Cardiac septum (tissue), 1 donor: ENCODE measurements around the gene ERBIN. TPM values are rescaled to one million over a fixed set of nuclear protein-coding genes. Genes with fewer than 3 reads are reported as not detected.
"Not testable (repeated sequence)": the region's sequence is repeated elsewhere in the genome, so short reads cannot be mapped to it uniquely, and the experiment has no call there.

Source experiments
- DNase-seq: peaks from one replicate; pipeline ENCODE4 v3.0.0-alpha.2; 2020; ENCODE audit warnings: low spot score
- intact Hi-C: fragments of 100-400 bp; cut with DNase I; formaldehyde crosslinking; loops from one replicate; pipeline ENCODE4 v1.14.0; 2022
- total RNA-seq: library from RNA; stranded (reverse); fragmentation: NEBNext Ultra II Directional; extraction: Animal tissue kit (Norgen Biotek cat#: 25700); gene quantifications from one replicate; pipeline ENCODE4 v1.2.1, GENCODE V29; 2021
- donor health status: DM: no; HTN: no; CAD: no.

The ERBIN gene
- total RNA-seq, 1 donor from 2014 or later = 55.8 TPM

- intact Hi-C loops = no loop called here
- DNase-seq = no peak
Measured at GRCh38 chr5:65948115-65948747, 21.9 kb downstream of the ERBIN start.

DNA sequence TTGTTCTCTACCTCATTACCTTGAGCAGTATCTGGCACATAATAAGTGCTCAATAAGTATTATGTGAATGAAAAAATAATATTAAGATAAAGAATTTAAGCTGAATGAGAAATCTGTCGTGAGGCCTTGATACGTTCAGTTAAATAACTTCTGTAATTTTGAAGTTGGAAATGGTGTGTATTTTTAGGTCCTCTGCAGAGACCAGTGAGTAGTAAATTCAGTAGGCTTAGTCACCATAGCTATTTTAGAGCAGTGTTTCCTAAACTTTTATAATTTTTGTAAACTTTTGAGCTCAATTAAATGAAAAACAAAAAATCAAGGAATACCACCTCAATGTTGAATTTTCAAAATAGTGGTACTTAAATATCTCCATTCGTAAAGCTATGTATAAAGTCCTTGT, 25.0 kb downstream of the ERBIN start:
- intact Hi-C loops = no loop called here
- DNase-seq = no peak

- intact Hi-C loops = no loop called here
- DNase-seq = no peak
Measured at GRCh38 chr5:65952259-65952658, 25.9 kb downstream of the ERBIN start.

- DNase-seq = no peak
- intact Hi-C loops = no loop called here
Measured at GRCh38 chr5:65954200-65954599, 27.8 kb downstream of the ERBIN start.

- intact Hi-C loops = no loop called here
- DNase-seq = no peak
Measured at GRCh38 chr5:65955746-65956145, 29.4 kb downstream of the ERBIN start.

DNA sequence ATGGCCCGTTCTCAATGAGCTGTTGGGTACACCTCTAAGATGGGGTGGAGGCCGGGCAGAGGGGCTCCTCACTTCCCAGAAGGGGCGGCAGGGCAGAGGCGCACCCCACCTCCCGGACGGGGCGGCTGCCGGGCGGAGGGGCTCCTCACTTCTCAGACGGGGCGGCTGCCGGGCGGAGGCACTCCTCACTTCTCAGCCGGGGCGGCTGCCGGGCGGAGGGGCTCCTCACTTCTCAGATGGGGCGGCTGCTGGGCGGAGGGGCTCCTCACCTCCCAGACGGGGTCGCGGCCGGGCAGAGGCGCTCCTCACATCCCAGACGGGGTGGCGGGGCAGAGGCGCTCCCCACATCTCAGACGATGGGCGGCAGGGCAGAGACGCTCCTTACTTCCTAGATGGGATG, 31.3 kb downstream of the ERBIN start:
- DNase-seq, intact Hi-C loops: not testable (repeated sequence)

GRCh38 chr5:65961633-65962032, 35.3 kb downstream of the ERBIN start:
- no peak for DNase-seq
- intact Hi-C loops = no loop called here

DNA sequence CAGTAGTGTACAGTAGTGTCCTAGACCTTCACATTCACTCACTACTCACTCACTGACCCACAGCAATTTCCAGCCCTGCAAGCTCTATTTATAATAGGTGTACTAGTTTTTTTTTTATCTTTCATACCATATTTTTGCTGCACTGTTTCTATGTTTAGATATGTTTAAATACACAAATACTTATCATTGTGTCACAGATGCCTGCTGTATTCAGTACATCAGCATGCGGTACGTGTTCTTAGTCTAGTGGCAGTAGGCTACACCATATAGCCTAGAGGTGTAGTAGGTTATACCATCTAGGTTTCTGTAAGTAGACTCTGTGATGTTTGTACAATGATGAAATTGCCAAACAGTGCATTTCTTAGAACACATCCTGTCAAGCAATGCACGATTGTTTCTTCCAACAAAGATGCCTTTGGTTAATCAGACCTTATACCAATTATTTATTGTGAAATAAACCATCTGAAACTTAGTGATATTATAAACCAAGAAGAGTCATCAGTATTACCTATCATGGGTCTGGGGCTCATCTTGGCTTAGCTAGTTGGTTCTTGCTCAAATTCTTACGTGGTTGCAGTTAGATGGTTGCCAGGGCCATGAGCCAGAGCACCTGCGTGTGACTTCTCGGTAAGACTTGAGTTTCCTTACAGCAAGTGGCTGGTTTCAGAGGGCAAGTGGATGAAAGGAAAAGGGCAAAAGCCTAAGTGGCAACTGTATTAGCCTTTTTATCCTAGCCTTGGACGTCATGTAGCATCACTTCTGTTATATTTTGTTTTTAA, 41.1 kb downstream of the ERBIN start:
- no peak for DNase-seq
- intact Hi-C loops = no loop called here

DNA sequence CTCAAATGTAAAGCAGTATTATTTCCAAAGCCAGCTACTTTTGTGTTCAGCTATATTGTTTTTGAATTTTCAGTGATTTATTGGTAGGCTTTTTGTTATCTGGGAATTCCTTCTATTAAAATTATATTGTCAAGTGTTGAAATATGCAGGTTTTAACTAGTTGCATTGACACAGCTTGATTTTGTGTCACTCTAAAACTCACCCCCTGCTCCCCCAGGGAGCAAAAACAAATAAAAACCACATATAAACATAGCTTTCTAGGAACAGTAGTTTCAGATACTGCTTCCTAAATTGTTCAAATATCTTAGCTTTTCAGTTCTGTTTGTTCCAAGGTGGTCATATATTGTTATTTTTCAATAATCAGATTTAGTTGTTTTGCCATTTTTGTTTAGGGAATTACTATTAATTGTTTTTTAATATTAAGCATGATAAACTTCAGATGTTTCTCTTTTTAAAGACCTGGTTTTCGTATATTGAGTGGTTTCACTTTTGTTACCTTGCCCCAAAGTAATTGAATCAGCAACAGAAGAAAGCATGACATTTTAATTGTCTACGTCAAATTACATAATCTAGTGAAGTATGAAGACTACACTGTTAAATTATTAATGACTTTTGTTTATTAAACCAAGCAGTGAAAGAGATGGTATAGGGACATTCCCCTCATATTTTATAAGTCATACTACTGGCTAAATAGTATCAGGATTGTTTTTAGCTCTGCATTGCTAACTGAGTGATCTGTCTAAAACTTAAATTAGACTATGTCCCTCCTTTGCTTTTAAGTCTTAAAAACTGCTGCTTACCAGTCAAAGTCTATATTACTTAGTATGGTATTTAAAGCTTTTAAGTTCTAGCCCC, 43.4 kb downstream of the ERBIN start:
- intact Hi-C loops = no loop called here
- DNase-seq = no peak

DNA sequence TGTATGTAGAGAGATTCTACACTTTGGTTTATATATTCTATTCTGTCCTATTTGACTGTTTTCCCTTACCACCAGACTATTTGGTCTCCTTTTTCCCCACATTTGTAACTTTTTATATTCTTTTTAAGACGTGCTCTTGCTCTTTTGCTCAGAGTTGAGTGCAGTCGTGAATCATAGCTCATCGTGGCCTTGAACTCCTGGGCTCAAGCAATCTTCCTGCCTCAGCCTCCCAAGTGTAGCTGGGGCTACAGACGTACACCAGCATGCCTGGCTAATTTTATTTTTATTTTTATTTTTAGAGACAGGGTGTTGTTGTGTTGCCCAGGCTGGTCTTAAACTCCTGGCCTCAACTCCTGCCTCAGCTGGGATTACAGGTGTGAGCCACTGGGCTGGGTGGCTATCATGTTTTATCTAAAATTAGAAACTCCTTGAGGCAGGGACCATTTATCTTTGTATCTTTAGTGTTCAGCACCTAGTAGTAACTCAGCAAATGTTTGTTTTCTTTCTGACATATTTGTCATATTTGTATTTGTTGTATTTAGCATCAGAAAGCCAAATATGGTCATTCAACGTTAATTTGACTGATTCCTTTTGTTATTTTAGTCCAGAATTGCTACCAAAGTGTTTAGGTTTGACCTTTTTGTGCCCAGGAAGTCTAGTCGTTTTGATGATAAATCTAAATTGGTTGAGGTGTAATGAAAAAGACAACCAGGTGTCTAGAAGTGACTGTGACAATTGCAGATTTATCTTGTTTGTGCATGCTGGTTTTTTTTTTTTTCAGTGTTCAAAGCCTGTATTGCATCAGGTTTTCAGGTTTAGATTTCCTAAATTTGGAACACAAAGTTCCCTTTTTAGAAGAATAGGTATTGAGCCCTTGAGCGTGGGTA, 44.3 kb downstream of the ERBIN start:
- intact Hi-C loops = no loop called here
- no peak for DNase-seq

- intact Hi-C loops = no loop called here
Measured at GRCh38 chr5:65971643-65972042, 45.3 kb downstream of the ERBIN start.

GRCh38 chr5:65972896-65973295, 46.5 kb downstream of the ERBIN start:
- intact Hi-C loops, DNase-seq: not testable (repeated sequence)

More at GRCh38 chr5:65971643-65972042, 45.3 kb downstream of the ERBIN start:
- no peak for DNase-seq

DNA sequence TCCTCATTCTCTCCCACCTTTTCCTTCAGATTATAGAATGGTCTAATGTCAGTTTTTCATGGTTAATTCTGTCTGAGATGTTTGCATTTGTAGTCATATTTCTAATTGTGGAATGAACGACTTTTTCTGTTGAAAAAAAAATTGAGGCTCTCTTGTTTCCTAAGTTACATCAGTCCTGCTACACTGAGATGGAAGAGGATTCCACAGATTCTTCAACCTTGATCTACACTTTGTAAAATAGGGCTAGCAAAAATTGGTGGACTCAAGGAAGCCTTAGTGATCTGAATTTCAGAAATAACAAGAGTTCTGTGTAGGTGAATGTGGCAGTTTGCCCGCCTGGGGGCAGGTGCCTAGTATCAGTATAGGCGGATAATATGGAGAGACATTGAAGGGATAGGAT, 51.9 kb downstream of the ERBIN start:
- DNase-seq = no peak
- intact Hi-C loops = no loop called here

GRCh38 chr5:65981548-65981947, 55.2 kb downstream of the ERBIN start:
- intact Hi-C loops = no loop called here
- no peak for DNase-seq

- intact Hi-C loops = no loop called here
- DNase-seq = no peak
Measured at GRCh38 chr5:65981969-65982619, 55.7 kb downstream of the ERBIN start.

- intact Hi-C loops = no loop called here
- no peak for DNase-seq
Measured at GRCh38 chr5:65982635-65983034, 56.3 kb downstream of the ERBIN start.

DNA sequence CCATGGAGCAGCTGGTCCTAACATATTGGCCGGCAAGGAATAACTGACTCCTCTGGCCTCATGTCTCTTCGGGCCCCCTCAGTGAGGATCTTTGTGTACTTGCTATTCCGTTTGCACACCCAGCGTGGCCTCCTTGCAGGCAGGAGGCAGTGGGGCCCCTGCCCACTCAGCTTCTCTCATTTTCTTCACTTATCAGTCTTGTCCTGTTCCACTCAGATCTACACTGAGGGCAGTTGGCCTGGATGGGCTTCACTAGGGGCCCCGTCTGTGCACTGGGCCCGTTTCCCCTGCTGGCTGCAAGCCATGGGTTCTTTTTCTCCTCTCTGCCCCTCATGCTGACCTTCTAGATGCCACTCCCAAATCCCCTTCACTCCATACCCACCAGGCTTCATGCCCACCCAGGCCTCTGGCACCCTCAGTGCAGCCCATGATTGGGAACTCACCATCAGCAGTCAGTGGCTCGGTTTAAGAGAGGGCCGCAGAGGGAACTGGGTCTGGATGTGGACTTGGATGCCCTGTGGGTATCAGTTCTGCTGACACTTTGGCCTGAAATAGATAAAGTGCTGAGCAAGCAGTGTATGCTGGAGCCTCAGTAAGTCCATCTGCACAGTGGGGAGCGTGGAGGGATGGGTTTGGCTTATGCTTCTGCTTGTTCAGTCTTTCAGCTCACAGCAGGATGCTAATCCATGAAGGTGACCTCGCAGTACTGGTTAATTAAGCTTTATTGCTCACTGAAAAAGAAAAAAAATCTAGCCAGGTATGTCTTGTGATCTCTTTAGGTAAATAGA, 57.9 kb downstream of the ERBIN start:
- intact Hi-C loops = no loop called here

GRCh38 chr5:65986050-65986451, 59.7 kb downstream of the ERBIN start:
- intact Hi-C loops = no loop called here
- DNase-seq = no peak

More for the DNA sequence above, 57.9 kb downstream of the ERBIN start:
- DNase-seq = no peak
